LNCaP clone FGC (cell line): Measurements from ENCODE around the gene C2CD3.
"Not testable (repeated sequence)": the region's sequence is repeated elsewhere in the genome, so short reads cannot be mapped to it uniquely, and the experiment has no call there.

Experiments
- DNase-seq: peaks from one replicate; pipeline ENCODE4 v3.0.0-alpha.2; 2011; ENCODE audit warnings: low read depth
- H3K4me3 ChIP-seq: 2 replicates; pipeline ENCODE4 v1.5.1; 2011; ENCODE audit warnings: mild to moderate bottlenecking, low read depth, low read length, control low read depth
- TF ChIP-seq, protein P1 (sequence below): IDR thresholded peaks from 2 replicates; pipeline ENCODE4 v1.5.1; 2012; ENCODE audit warnings: mild to moderate bottlenecking; ENCODE audit not compliant: control insufficient read depth, insufficient read depth; ENCODE audit errors: extremely low read depth

Gene C2CD3

DNA sequence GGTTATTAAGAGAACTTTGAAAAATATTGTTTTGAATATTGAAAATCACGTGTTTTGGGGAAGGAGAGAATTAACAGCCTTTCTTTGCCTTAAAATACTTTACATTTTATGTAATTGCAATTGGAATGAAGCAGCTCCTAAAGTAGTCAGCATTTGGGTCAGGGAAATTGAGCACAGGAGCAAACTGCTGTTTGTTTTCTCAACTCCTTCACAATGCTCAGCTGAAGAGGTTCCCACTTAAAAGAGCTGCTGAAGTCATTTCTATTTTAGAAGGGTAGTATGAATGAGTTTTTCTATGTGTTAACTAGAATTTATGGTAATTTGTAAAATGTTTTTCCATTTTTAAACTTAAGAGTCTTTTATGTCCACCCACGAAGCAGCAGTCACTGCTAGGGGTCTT lies 180.1 kb downstream of the C2CD3 start:
- H3K4me3 ChIP-seq, result no peak overlapping the region
- TF ChIP-seq, protein P1, sequence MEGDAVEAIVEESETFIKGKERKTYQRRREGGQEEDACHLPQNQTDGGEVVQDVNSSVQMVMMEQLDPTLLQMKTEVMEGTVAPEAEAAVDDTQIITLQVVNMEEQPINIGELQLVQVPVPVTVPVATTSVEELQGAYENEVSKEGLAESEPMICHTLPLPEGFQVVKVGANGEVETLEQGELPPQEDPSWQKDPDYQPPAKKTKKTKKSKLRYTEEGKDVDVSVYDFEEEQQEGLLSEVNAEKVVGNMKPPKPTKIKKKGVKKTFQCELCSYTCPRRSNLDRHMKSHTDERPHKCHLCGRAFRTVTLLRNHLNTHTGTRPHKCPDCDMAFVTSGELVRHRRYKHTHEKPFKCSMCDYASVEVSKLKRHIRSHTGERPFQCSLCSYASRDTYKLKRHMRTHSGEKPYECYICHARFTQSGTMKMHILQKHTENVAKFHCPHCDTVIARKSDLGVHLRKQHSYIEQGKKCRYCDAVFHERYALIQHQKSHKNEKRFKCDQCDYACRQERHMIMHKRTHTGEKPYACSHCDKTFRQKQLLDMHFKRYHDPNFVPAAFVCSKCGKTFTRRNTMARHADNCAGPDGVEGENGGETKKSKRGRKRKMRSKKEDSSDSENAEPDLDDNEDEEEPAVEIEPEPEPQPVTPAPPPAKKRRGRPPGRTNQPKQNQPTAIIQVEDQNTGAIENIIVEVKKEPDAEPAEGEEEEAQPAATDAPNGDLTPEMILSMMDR, result no peak
- DNase-seq, result no peak

- no peak overlapping the region for H3K4me3 ChIP-seq
- TF ChIP-seq, protein P1, result peak; percentile 25; the same call in 1 of the 2 replicates
- no peak for DNase-seq
These were observed 181.6 kb downstream of the C2CD3 start for GRCh38 chr11:73989156-73989555.

DNA sequence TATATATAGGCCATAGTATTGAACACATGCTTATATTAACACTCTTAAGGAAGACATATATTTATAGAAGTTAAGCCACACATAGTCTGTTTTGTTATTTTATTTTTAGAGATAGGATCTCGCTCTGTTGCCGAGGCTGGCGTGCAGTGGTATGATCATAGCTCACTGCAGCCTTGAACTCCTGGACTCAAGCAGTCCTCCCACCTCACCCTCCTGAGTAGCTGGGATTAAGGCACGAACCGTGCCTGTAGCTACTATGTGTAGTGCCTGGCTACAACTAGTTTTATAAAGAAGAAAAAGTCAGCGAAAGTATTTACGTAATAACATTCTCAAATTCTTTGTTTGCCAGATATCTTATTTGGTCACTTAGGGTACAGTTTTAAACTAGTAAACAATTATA lies 182.6 kb downstream of the C2CD3 start:
- TF ChIP-seq, protein P1, result no peak
- H3K4me3 ChIP-seq, result no peak overlapping the region
- no peak for DNase-seq

- not testable (repeated sequence) for DNase-seq, H3K4me3 ChIP-seq
These were observed 185.1 kb downstream of the C2CD3 start for GRCh38 chr11:73985661-73986060.

DNA sequence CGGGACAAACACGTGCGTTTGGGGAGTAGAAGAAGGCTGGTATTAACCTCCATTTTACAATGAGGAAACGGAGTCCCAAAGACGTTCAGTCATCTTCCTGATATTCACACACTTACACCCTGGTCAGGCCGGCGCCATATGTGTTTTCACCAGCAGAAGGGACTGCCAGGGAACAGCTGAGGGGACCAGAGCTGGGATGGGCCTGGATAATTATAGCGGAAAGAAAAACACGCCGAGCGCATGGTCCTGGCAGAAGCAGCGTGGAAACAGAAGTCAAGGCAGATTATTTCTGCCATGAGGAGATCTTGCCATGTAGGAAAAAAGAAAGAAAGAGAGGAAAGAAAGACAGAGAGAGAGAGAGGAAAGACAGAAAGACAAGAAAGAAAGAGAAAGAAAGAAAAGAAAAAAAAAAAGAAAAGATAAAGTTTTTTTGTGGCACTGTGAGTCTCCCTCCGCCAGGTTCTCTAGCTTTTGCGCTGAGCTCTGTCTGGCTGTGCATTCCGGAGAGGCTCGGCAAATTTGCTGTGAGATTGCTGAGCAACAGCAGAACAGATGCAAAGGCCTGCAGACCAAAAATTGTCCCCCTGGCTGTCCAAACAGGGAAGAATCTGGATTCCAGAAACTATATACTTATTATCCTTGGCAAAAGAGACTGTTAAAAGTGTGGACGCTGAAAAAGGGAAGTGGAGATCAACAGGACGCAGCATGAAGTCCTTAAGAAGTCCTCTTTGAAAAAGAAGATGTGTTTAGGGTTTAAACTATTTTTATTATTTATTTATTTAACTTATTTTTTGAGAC lies 186.9 kb downstream of the C2CD3 start:
- TF ChIP-seq, protein P1, result no peak
- no peak overlapping the region for H3K4me3 ChIP-seq
- no peak for DNase-seq

GRCh38 chr11:73982990-73983740 lies 187.6 kb downstream of the C2CD3 start:
- H3K4me3 ChIP-seq, result no peak overlapping the region
- TF ChIP-seq, protein P1, result no peak
- DNase-seq, result no peak

- no peak within 1 kb of the TSS for H3K4me3 ChIP-seq
- DNase-seq, result no peak
- TF ChIP-seq, protein P1, result no peak
These were observed 188.2 kb downstream of the C2CD3 start, which contains the start of gene UCP2 for GRCh38 chr11:73982595-73982989. TSS of gene UCP2 (minus strand) at chr11:73982843. CDS start at chr11:73978378, 4,465 bp downstream.
